Astrocyte of the cerebellum (primary cell): ENCODE data around the gene ZNF112.

Experiments
- DNase-seq: peaks from one replicate; pipeline ENCODE4 v3.0.0-alpha.2; 2011; ENCODE audit warnings: low read depth
- H3K4me3 ChIP-seq: 2 replicates; pipeline ENCODE4 v1.5.1; 2011; ENCODE audit warnings: mild to moderate bottlenecking, low read depth, low read length, moderate library complexity
- in situ Hi-C: cut with HindIII; loops from 2 replicates; pipeline ENCODE4 v1.10.0; 2017; ENCODE audit warnings: low sequenced_read_pairs
- TF ChIP-seq, protein P1 (sequence below): IDR thresholded peaks from 2 replicates; pipeline ENCODE4 v1.5.1; 2012; ENCODE audit warnings: low read length, low read depth, moderate library complexity, mild to moderate bottlenecking; ENCODE audit errors: missing control alignments

ZNF112 gene

GRCh38 chr19:44303320-44303719 is 53.2 kb downstream of the ZNF112 start:
- no peak for DNase-seq
- TF ChIP-seq, protein P1, sequence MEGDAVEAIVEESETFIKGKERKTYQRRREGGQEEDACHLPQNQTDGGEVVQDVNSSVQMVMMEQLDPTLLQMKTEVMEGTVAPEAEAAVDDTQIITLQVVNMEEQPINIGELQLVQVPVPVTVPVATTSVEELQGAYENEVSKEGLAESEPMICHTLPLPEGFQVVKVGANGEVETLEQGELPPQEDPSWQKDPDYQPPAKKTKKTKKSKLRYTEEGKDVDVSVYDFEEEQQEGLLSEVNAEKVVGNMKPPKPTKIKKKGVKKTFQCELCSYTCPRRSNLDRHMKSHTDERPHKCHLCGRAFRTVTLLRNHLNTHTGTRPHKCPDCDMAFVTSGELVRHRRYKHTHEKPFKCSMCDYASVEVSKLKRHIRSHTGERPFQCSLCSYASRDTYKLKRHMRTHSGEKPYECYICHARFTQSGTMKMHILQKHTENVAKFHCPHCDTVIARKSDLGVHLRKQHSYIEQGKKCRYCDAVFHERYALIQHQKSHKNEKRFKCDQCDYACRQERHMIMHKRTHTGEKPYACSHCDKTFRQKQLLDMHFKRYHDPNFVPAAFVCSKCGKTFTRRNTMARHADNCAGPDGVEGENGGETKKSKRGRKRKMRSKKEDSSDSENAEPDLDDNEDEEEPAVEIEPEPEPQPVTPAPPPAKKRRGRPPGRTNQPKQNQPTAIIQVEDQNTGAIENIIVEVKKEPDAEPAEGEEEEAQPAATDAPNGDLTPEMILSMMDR = no peak
- H3K4me3 ChIP-seq = peak overlapping the region; percentile 54
- in situ Hi-C loops = no loop called here

- no peak overlapping the region for H3K4me3 ChIP-seq
- in situ Hi-C loops = no loop called here
- TF ChIP-seq, protein P1 = no peak
- no peak for DNase-seq
Measured at GRCh38 chr19:44284968-44285367, 71.5 kb downstream of the ZNF112 start.

GRCh38 chr19:44282846-44283245 is 73.6 kb downstream of the ZNF112 start:
- in situ Hi-C loops = no loop called here
- H3K4me3 ChIP-seq = no peak overlapping the region
- TF ChIP-seq, protein P1 = no peak

DNA sequence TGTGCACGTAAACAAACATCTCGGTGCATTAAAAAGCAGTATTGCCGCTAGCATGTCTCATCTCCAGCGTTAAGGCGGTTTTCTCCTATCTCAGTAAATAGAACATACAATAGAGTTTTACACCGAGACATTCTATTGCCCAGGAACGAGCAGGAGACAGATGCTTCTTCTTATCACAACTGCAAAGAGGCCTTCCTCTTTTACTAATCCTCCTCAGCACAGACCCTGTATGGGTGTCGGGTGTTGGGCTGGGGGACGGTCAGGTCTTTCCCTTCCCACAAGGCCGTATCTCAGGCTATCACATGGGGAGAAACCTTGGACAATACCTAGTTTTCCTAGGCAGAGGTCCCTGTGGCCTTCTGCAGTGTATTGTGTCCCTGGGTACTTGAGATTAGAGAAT is 75.6 kb downstream of the ZNF112 start:
- TF ChIP-seq, protein P1 = no peak
- in situ Hi-C loops = no loop called here

More at GRCh38 chr19:44282846-44283245, 73.6 kb downstream of the ZNF112 start:
- no peak for DNase-seq

GRCh38 chr19:44278181-44278690 is 78.2 kb downstream of the ZNF112 start:
- DNase-seq = no peak
- TF ChIP-seq, protein P1 = no peak
- no peak overlapping the region for H3K4me3 ChIP-seq
- in situ Hi-C loops = no loop called here

More for the DNA sequence above, 75.6 kb downstream of the ZNF112 start:
- DNase-seq = no peak
- no peak overlapping the region for H3K4me3 ChIP-seq

- H3K4me3 ChIP-seq = no peak overlapping the region
- in situ Hi-C loops = no loop called here
- DNase-seq = no peak
- TF ChIP-seq, protein P1 = no peak
Measured at GRCh38 chr19:44277331-44277730, 79.1 kb downstream of the ZNF112 start.
